Adrenal gland (tissue), 12 donors: ENCODE data around the gene NPBWR2. TPM values are rescaled to one million over a fixed set of nuclear protein-coding genes. Genes with fewer than 3 reads are reported as not detected.
"Not testable (repeated sequence)": the region's sequence is repeated elsewhere in the genome, so short reads cannot be mapped to it uniquely, and the experiment has no call there.

Experiments
- DNase-seq, 7 donors: peaks; one replicate each; pipeline ENCODE4 v3.0.0-alpha.2; 2019 to 2020
- H3K27ac ChIP-seq, 5 donors: fragments of 200-600 bp; sonication (generic) in 4 of 5; 1 replicate in 3 of 5; 2 replicates in 2 of 5; pipeline versions ENCODE4 v1.5.1 to v1.8.0; 2016 to 2020; ENCODE audit warnings: mild to moderate bottlenecking in 1 of 5
- H3K27me3 ChIP-seq: fragments of 200-600 bp; 2 replicates; pipeline ENCODE4 v1.8.0; 2021
- H3K36me3 ChIP-seq, 2 donors: fragments of 200-600 bp; replicated peaks in 1 of 2; 1 replicate in 1 of 2; 2 replicates in 1 of 2; pipeline versions ENCODE4 v1.5.1 to v1.8.0; 2018 to 2022
- H3K4me1 ChIP-seq, 2 donors: fragments of 200-600 bp; replicated peaks in 1 of 2; 1 replicate in 1 of 2; 2 replicates in 1 of 2; pipeline versions ENCODE4 v1.5.1 to v1.8.0; 2018 to 2021
- H3K4me3 ChIP-seq, 4 donors: fragments of 200-600 bp; sonication (generic) in 3 of 4; one replicate each; pipeline ENCODE4 v1.5.1; 2016 to 2018
- H3K9me3 ChIP-seq, 3 donors: fragments of 200-600 bp; sonication (generic) in 1 of 3; replicated peaks in 1 of 3; 1 replicate in 2 of 3; 2 replicates in 1 of 3; pipeline versions ENCODE4 v1.5.1 to v1.8.0; 2016 to 2021
- CTCF ChIP-seq, 6 experiments: fragments of 450-650 bp in 4 of 6; fragments of 200-600 bp in 2 of 6; sonication (generic) in 1 of 6; IDR thresholded peaks; 1 replicate in 5 of 6; 2 replicates in 1 of 6; pipeline versions ENCODE4 v1.5.1 to v1.8.0; 2016 to 2021; ENCODE audit warnings: antibody characterized with exemption in 6 of 6, mild to moderate bottlenecking in 2 of 6, moderate library complexity in 1 of 6
- POLR2A ChIP-seq, 2 donors: fragments of 450-650 bp; IDR thresholded peaks; one replicate each; pipeline ENCODE4 v1.6.1; 2017; ENCODE audit warnings: antibody characterized with exemption in 2 of 2, mild to moderate bottlenecking in 2 of 2, moderate library complexity in 1 of 2
- WGBS, 4 donors: extraction: QIAGEN DNeasy Blood & Tissue Kit in 2 of 4; methylation state at CpG; one replicate each; pipeline versions ENCODE4 v1.1.5 to v1.1.7; 2013 to 2017; 5-methylcytosine and 5-hydroxymethylcytosine counted together
- intact Hi-C, 2 donors: fragments of 100-400 bp; cut with DNase I; formaldehyde crosslinking; loops; one replicate each; pipeline versions ENCODE4 v1.14.1 to v1.15.0; 2022 to 2023
- polyA plus RNA-seq, 3 donors: library from polyadenylated mRNA; stranded (reverse); fragments of 200-250 nt in 2 of 3; fragments of 350-450 nt in 1 of 3; fragmentation: Illumina TruSeq in 1 of 3; extraction: RNeasy Lipid Tissue Mini Kit (QIAGEN cat#74804) in 1 of 3; gene quantifications; one replicate each; pipeline ENCODE4 v1.2.3, GENCODE V29; 2013 to 2014
- total RNA-seq, 9 donors: library from RNA; depleted of rRNA in 4 of 9; stranded (reverse); fragments of >200 nt in 4 of 9; fragments of 120-200 nt in 1 of 9; fragmentation: NEBNext Ultra II Directional in 1 of 9; extraction: Animal tissue kit (Norgen Biotek cat#: 25700) in 1 of 9; gene quantifications; one replicate each; pipeline versions ENCODE4 v1.1.0 to v1.2.4, GENCODE V29; 2013 to 2023
- donor health status: healthy with polysubstance abuse.
- donor health status: Bipolar disorder and iron deficiency.
- donor health status: DM: yes; HTN: yes; CAD: no.
- donor health status: DM: no; HTN: no; CAD: no.
- donor health status: DM: no; HTN: no; CAD: no.
- donor health status: DM: yes; HTN: yes; CAD: no.

NPBWR2 gene
- total and polyA plus RNA-seq, 12 donors: 0.18 to 0.42 (median 0.33) TPM; not detected in 8

GRCh38 chr20:64136004-64136710 lies 28.8 kb upstream of the NPBWR2 start:
- DNase-seq: peak in 2 of 7 donors; percentile 1 to 5
- no peaks in the 10 kb centered on the region for H3K9me3 ChIP-seq
- intact Hi-C loops: no loop called here
- H3K27me3 ChIP-seq: no peaks in the 10 kb centered on the region
- H3K4me3 ChIP-seq: no peak overlapping the region
- 78 to 83% (median 79%) methylated on average over 27 to 32 of the region's 32 CpGs for WGBS, 4 donors
- no peaks in the 10 kb centered on the region for H3K4me1 ChIP-seq
- no peaks in the 10 kb centered on the region for H3K36me3 ChIP-seq
- TF ChIP-seq POLR2A (IDR thresholded peaks at IDR 0.05): no peak
- no peak for TF ChIP-seq CTCF (IDR thresholded peaks at IDR 0.05)
- H3K27ac ChIP-seq: no peak overlapping the region

- intact Hi-C loops, H3K4me1 ChIP-seq, H3K9me3 ChIP-seq, H3K36me3 ChIP-seq, H3K27ac ChIP-seq, DNase-seq, H3K4me3 ChIP-seq, H3K27me3 ChIP-seq: not testable (repeated sequence)
- WGBS, 4 donors: 67 to 79% (median 69%) methylated on average over 20 of the region's 20 CpGs
Measured at GRCh38 chr20:64134744-64135143, 27.4 kb upstream of the NPBWR2 start.

DNA sequence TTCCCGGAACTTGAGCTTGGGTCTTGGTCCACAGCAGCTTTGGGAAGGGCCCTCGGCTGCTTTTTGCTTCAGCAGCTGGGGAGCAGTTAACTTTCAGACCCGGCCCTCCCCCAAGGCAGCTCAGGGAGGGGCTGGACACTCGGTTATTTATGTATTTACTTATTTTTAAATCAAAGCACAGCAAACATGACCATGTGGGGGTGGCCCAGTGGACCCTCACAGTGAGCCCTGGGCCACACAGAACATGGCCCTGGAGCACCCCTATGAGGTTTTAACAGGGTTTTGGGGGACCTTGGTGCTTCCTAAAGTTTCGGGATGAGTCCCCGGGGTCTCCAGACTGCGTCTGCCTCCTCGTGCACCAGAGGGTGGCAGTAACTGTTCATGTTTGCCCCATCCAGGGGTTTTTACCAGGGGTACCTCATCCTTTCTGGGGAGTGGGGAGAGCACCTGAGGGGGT lies 26.6 kb upstream of the NPBWR2 start:
- 22 to 60% (median 43%) methylated on average over 3 to 8 of the region's 8 CpGs for WGBS, 4 donors
- H3K9me3 ChIP-seq: no peaks in the 10 kb centered on the region
- peaks cover 5% of the 10 kb centered on the region for H3K27me3 ChIP-seq
- peak in 2 of 7 donors; percentile 8 to 10 for DNase-seq
- H3K27ac ChIP-seq: no peak overlapping the region
- no peaks in the 10 kb centered on the region for H3K4me1 ChIP-seq
- intact Hi-C loops: no loop called here
- TF ChIP-seq CTCF (IDR thresholded peaks at IDR 0.05): peak in 3 of 6 experiments; percentile 13 to 37 (median 21)
- TF ChIP-seq POLR2A (IDR thresholded peaks at IDR 0.05): no peak
- no peaks in the 10 kb centered on the region for H3K36me3 ChIP-seq
- H3K4me3 ChIP-seq: no peak overlapping the region

DNA sequence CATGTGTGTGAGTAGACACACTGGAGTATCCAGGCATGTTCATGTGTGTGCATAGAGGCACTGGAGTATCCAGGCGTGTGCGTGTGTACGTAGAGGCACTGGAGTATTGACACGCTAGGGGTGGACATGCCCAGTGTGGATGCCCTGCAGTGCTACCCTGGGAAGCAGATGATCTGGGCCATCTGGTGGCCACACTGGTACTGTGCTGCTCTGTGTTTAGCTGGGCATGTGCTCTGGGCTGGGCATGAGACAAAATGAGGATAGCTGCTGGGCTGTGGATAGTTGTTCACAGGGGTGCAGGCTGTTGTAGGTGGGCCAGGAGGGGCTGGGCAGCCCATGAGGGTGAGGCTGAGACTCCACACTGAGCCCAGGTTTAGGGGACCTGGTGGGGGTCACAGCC lies 24.0 kb upstream of the NPBWR2 start:
- H3K27ac ChIP-seq: no peak overlapping the region
- TF ChIP-seq POLR2A (IDR thresholded peaks at IDR 0.05): no peak
- TF ChIP-seq CTCF (IDR thresholded peaks at IDR 0.05): peak in 2 of 6 experiments; percentile 11 to 13
- peaks cover 9% of the 10 kb centered on the region for H3K27me3 ChIP-seq
- peak in 4 of 7 donors; percentile 8 to 72 (median 16) for DNase-seq
- no peaks in the 10 kb centered on the region for H3K9me3 ChIP-seq
- intact Hi-C loops: no loop called here
- WGBS, 4 donors: 59 to 92% (median 77%) methylated on average over 4 of the region's 4 CpGs
- no peak overlapping the region for H3K4me3 ChIP-seq
- no peaks in the 10 kb centered on the region for H3K4me1 ChIP-seq
- no peaks in the 10 kb centered on the region for H3K36me3 ChIP-seq

- Histone ChIP-seq H3K4me1 (no peaks in the 10 kb centered on the region), H3K4me3 (no peak overlapping the region), H3K27me3 (peaks cover 9% of the 10 kb centered on the region), H3K36me3 (no peaks in the 10 kb centered on the region), H3K9me3 (no peaks in the 10 kb centered on the region), H3K27ac (no peak overlapping the region)
- TF ChIP-seq POLR2A (IDR thresholded peaks at IDR 0.05) (no peak), CTCF (IDR thresholded peaks at IDR 0.05) (no peak)
- DNase-seq: peak in 2 of 7 donors; percentile 1 to 4
- intact Hi-C loops: no loop called here
- 72 to 86% (median 80%) methylated on average over 10 of the region's 10 CpGs for WGBS, 4 donors
Measured at GRCh38 chr20:64130876-64131275, 23.5 kb upstream of the NPBWR2 start.
